GM12878 (cell line): ENCODE results near the gene RASAL1. TPM values are rescaled to one million over a fixed set of nuclear protein-coding genes. Genes with fewer than 3 reads are reported as not detected.

Experiments
- ATAC-seq: fragments of 200-7000 bp; cut with Tn5 transposase; 3 replicates; pipeline ENCODE4 v1.9.1; 2020; ENCODE audit warnings: mild to moderate bottlenecking, moderate library complexity
- BruUV-seq: library from RNA; stranded (reverse); fragments of 400-500 nt; replicated peaks from 2 replicates; lab custom pipeline; 2021; lab: Mats Ljungman, UMichigan
- CTCF ChIA-PET: fragments of 300-600 bp; sonication (Branson Sonifier 250); formaldehyde crosslinking; extraction: SDS; loops from one replicate; lab custom pipeline; 2021; ENCODE audit warnings: inconsistent platforms; lab: Yijun Ruan, JAX
- POLR2A ChIA-PET: fragments of 350-600 bp; formaldehyde crosslinking; extraction: SDS; loops from one replicate; lab custom pipeline; 2021; ENCODE audit warnings: inconsistent platforms; lab: Charles Lee
- RAD21 ChIA-PET: fragments of 300-600 bp; sonication (Branson Sonifier 250); formaldehyde crosslinking; loops from one replicate; lab custom pipeline; 2023; ENCODE audit warnings: antibody characterized with exemption; ENCODE audit not compliant: unreplicated experiment; lab: Charles Lee
- SMC1A ChIA-PET: fragments of 300-600 bp; sonication (Branson Sonifier 250); formaldehyde crosslinking; loops from one replicate; lab custom pipeline; 2023; ENCODE audit not compliant: unreplicated experiment, uncharacterized antibody; lab: Charles Lee
- DNase-seq: peaks from one replicate; pipeline ENCODE4 v3.0.0-alpha.2; 2011; ENCODE audit warnings: low read depth, low spot score
- FAIRE-seq: peaks from 3 replicates; lab custom pipeline; 2011; peaks lifted over from hg19 to GRCh38; lab: Jason Lieb, UNC
- H2AFZ ChIP-seq: 2 replicates; pipeline ENCODE4 v1.6.0; 2011; ENCODE audit warnings: low read depth, low read length, control low read depth; ENCODE audit not compliant: control insufficient read depth
- H3K27ac ChIP-seq: 2 replicates; pipeline ENCODE4 v1.5.1; 2011; ENCODE audit warnings: control low read depth; ENCODE audit not compliant: control insufficient read depth, insufficient read depth
- H3K27me3 ChIP-seq, 2 experiments: replicated peaks in 1 of 2; 2 replicates each; pipeline versions ENCODE4 v1.6.0 to v1.6.1; 2011; ENCODE audit warnings: low read length in 1 of 2; ENCODE audit not compliant: control insufficient read depth in 2 of 2, insufficient read depth in 2 of 2
- H3K36me3 ChIP-seq, 2 experiments: 2 replicates each; pipeline ENCODE4 v1.5.1; 2011; ENCODE audit warnings: low read length in 1 of 2; ENCODE audit not compliant: control insufficient read depth in 2 of 2, insufficient read depth in 2 of 2
- H3K4me1 ChIP-seq: 2 replicates; pipeline ENCODE4 v1.6.1; 2011; ENCODE audit warnings: mild to moderate bottlenecking, low read length, moderate library complexity, mixed read lengths; ENCODE audit not compliant: control insufficient read depth, insufficient read depth
- H3K4me2 ChIP-seq: 2 replicates; pipeline ENCODE4 v1.6.0; 2011; ENCODE audit warnings: control low read depth; ENCODE audit not compliant: control insufficient read depth, insufficient read depth
- H3K4me3 ChIP-seq: fragments of 200-600 bp; sonication (generic); 2 replicates; pipeline ENCODE4 v1.5.1; 2016
- H3K79me2 ChIP-seq: 2 replicates; pipeline ENCODE4 v1.6.0; 2011; ENCODE audit warnings: low read length; ENCODE audit not compliant: control insufficient read depth, insufficient read depth
- H3K9ac ChIP-seq: 2 replicates; pipeline ENCODE4 v1.8.0; 2011; ENCODE audit warnings: low read length, control low read depth, mixed read lengths; ENCODE audit not compliant: control insufficient read depth, insufficient read depth
- H3K9me3 ChIP-seq: replicated peaks from 3 replicates; pipeline ENCODE4 v1.5.1; 2011; ENCODE audit warnings: mild to moderate bottlenecking, low read length; ENCODE audit not compliant: control insufficient read depth, insufficient read depth
- H4K20me1 ChIP-seq: 2 replicates; pipeline ENCODE4 v1.6.0; 2011; ENCODE audit not compliant: control insufficient read depth, insufficient read depth
- FOXK2 ChIP-seq: fragments of 450-650 bp; IDR thresholded peaks from 2 replicates; pipeline ENCODE4 v1.6.1; 2017; ENCODE audit warnings: mild to moderate bottlenecking, moderate library complexity
- GATAD2B ChIP-seq: fragments of 450-650 bp; conservative IDR thresholded peaks from 2 replicates; pipeline ENCODE4 v1.6.1; 2017; ENCODE audit warnings: low read depth, mild to moderate bottlenecking, moderate library complexity
- JUND ChIP-seq: IDR thresholded peaks from 2 replicates; pipeline ENCODE4 v1.6.1; 2012; ENCODE audit warnings: low read depth, mild to moderate bottlenecking, low read length, improper control_type of control experiment, moderate library complexity
- PKNOX1 ChIP-seq: fragments of 450-650 bp; IDR thresholded peaks from 2 replicates; pipeline ENCODE4 v1.6.1; 2016; ENCODE audit warnings: mild to moderate bottlenecking
- RELA ChIP-seq: fragments of 450-650 bp; IDR thresholded peaks from 2 replicates; pipeline ENCODE4 v1.8.0; 2014; ENCODE audit warnings: borderline replicate concordance; ENCODE audit not compliant: partially characterized antibody
- RELB ChIP-seq: fragments of 450-650 bp; IDR thresholded peaks from 2 replicates; pipeline ENCODE4 v1.6.1; 2017; ENCODE audit warnings: low read depth, mild to moderate bottlenecking, moderate library complexity
- SMAD5 ChIP-seq: IDR thresholded peaks from 2 replicates; pipeline ENCODE4 v1.6.1; 2016; ENCODE audit warnings: antibody characterized with exemption, low read depth
- SMARCA5 ChIP-seq: fragments of 450-650 bp; IDR thresholded peaks from 2 replicates; pipeline ENCODE4 v1.6.1; 2017; ENCODE audit warnings: mild to moderate bottlenecking
- TCF7 ChIP-seq: IDR thresholded peaks from 2 replicates; pipeline ENCODE4 v1.6.1; 2014; ENCODE audit warnings: antibody characterized with exemption, borderline replicate concordance
- ZBTB11 ChIP-seq: fragments of 450-650 bp; formaldehyde crosslinking; IDR thresholded peaks from 2 replicates; pipeline ENCODE4 v1.5.0; 2022; ENCODE audit warnings: mild to moderate bottlenecking, missing genetic modification characterization
- WGBS: methylation state at CpG from one replicate; pipeline ENCODE4 v1.1.6; 2016; ENCODE audit warnings: low lambda C conversion rate; ENCODE audit not compliant: insufficient replicate concordance, insufficient coverage; ENCODE audit errors: missing lambda C conversion rate; 5-methylcytosine and 5-hydroxymethylcytosine counted together
- in situ Hi-C: fragments of 300-500 bp; cut with MboI; formaldehyde crosslinking; loops from 9 replicates; pipeline ENCODE4 v1.14.3; 2018; ENCODE audit warnings: mixed read lengths
- intact Hi-C: fragments of 100-400 bp; cut with micrococcal nuclease; formaldehyde crosslinking; loops from one replicate; pipeline ENCODE4 v1.14.2; 2022; ENCODE audit not compliant: unreplicated experiment
- polyA plus RNA-seq, 11 experiments: library from polyadenylated mRNA; depleted of rRNA in 4 of 11; unstranded in 6 of 11; stranded (reverse) in 5 of 11; fragments of >200 nt; fragmentation: Nextera tagmentation in 4 of 11; fragmentation: Illumina TruSeq in 1 of 11; extraction: Ambion mirVana in 4 of 11; extraction: Trizol in 1 of 11; gene quantifications; 1 replicate in 1 of 11; 2 replicates in 10 of 11; pipeline versions ENCODE4 v1.2.1 to v1.2.3, GENCODE V29; 2011 to 2016; ENCODE audit warnings: inconsistent platforms in 2 of 11, missing spikeins in 2 of 11, low read depth in 1 of 11
- total RNA-seq, 4 experiments: library from RNA; depleted of rRNA in 3 of 4; stranded (reverse); fragments of >200 nt in 3 of 4; fragmentation: Illumina TruSeq in 1 of 4; extraction: Trizol in 1 of 4; gene quantifications; 2 replicates each; pipeline versions ENCODE4 v1.2.1 to v1.2.3, GENCODE V29; 2013 to 2021
- TF ChIP-seq, protein P1 (sequence below): fragments of 450-650 bp; IDR thresholded peaks from 2 replicates; pipeline ENCODE4 v1.6.1; 2016; ENCODE audit warnings: mild to moderate bottlenecking
- TF ChIP-seq, protein P2 (sequence below): IDR thresholded peaks from 2 replicates; pipeline ENCODE4 v1.6.1; 2011; ENCODE audit warnings: mild to moderate bottlenecking, low read depth, low read length, moderate library complexity; ENCODE audit not compliant: insufficient replicate concordance

Gene RASAL1
- total and polyA plus RNA-seq, 10 of the 15 experiments (the other 5 are each of a cell fraction or from before 2014, with no cell fraction given) = 0.12 to 1.0 (median 0.52) TPM; not detected in 6

DNA sequence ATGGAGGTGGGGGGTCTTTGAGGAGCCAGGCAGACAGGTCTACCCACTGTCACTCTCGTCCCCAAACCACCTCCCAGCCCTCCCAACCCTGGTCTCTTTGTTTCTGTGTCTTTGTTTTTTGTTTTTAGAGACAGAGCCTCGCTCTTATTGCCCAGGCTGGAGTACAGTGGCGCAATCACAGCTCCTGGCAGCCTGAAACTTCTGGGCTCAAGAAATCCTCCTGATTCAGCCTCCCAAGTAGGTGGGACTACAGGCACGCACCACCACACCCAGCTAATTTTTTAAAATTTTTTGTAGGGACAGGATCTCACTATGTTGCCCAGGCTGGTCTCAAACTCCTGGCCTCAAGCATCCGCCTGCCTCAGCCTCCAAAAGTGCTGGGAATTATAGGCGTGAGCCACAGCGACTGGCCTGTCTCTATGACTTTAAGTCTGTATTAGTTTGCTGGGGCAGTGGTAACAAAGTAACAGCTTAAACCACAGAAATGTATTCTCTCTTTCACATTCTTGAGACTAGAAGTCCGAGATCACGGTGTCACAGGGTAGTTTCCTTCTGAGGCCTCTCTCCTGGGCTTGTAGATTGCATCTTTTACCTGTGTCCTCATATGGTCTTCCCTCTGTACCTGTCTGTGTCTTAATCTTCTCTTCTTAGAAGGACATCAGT, 52.9 kb downstream of the RASAL1 start:
- ChIA-PET CTCF (interaction anchor here (0.5 to 2.5 kb wide), 5 partner anchors 10 to 133 kb away, joined by 3 to 13 read pairs (median 4); no protein-coding TSS in a partner anchor), RAD21 (interaction anchor here (0.6 to 2.6 kb wide), 6 partner anchors 9 to 34 kb away, joined by 3 to 11 read pairs (median 4); no protein-coding TSS in a partner anchor), SMC1A (interaction anchor here (0.5 to 5.5 kb wide), 7 partner anchors 13 to 176 kb away, joined by 3 to 29 read pairs (median 3); partner anchors contain the start of gene OAS1), POLR2A (interaction anchor here (0.6 to 2.4 kb wide), 7 partner anchors 9 to 141 kb away, joined by 3 to 10 read pairs (median 4); partner anchors contain the start of gene DTX1)
- no peak overlapping the region for H3K4me3 ChIP-seq
- H3K36me3 ChIP-seq = peaks cover 0 to 3% of the 10 kb centered on the region in 2 experiments; a peak in 2 of 4 replicates
- intact Hi-C loops (no loop called here), in situ Hi-C loops (no loop called here)
- ATAC-seq (peak; percentile 85), FAIRE-seq (peak; percentile 76), DNase-seq (peak; percentile 66)
- H3K27me3 ChIP-seq = no peaks in the 10 kb centered on the region
- no TSS peak for BruUV-seq
- 73% methylated on average over 9 of the region's 9 CpGs for WGBS
- H2AFZ ChIP-seq = no peak overlapping the region
- no peaks in the 10 kb centered on the region for H3K79me2 ChIP-seq
- H4K20me1 ChIP-seq = no peaks in the 10 kb centered on the region
- 0 out of 2 replicates have a peak overlapping the region, but pooled peaks have one; percentile 41 for H3K27ac ChIP-seq
- no peaks in the 10 kb centered on the region for H3K9me3 ChIP-seq
- peaks cover 56% of the 10 kb centered on the region for H3K4me1 ChIP-seq
- no peak overlapping the region for H3K9ac ChIP-seq
- H3K4me2 ChIP-seq = 0 out of 2 replicates have a peak overlapping the region, but pooled peaks have one; percentile 15
- TF ChIP-seq JUND (no peak), GATAD2B (no peak), SMAD5 (no peak), ZBTB11 (no peak), PKNOX1 (no peak), RELA (no peak), SMARCA5 (no peak), FOXK2 (no peak), RELB (peak; percentile 62), TCF7 (no peak)
- TF ChIP-seq, protein P1, sequence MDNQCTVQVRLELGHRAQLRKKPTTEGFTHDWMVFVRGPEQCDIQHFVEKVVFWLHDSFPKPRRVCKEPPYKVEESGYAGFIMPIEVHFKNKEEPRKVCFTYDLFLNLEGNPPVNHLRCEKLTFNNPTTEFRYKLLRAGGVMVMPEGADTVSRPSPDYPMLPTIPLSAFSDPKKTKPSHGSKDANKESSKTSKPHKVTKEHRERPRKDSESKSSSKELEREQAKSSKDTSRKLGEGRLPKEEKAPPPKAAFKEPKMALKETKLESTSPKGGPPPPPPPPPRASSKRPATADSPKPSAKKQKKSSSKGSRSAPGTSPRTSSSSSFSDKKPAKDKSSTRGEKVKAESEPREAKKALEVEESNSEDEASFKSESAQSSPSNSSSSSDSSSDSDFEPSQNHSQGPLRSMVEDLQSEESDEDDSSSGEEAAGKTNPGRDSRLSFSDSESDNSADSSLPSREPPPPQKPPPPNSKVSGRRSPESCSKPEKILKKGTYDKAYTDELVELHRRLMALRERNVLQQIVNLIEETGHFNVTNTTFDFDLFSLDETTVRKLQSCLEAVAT = peak; percentile 41; the same call in 1 of the 2 replicates
- TF ChIP-seq, protein P2, sequence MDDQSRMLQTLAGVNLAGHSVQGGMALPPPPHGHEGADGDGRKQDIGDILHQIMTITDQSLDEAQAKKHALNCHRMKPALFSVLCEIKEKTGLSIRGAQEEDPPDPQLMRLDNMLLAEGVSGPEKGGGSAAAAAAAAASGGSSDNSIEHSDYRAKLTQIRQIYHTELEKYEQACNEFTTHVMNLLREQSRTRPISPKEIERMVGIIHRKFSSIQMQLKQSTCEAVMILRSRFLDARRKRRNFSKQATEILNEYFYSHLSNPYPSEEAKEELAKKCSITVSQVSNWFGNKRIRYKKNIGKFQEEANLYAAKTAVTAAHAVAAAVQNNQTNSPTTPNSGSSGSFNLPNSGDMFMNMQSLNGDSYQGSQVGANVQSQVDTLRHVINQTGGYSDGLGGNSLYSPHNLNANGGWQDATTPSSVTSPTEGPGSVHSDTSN = no peak
